Fibroblast of villous mesenchyme (primary cell): ENCODE data around the gene NDUFS5. TPM values are rescaled to one million over a fixed set of nuclear protein-coding genes. Genes with fewer than 3 reads are reported as not detected.

Experiments used
- DNase-seq: peaks from one replicate; pipeline ENCODE4 v3.0.0-alpha.2; 2010; ENCODE audit warnings: low read depth
- H3K4me3 ChIP-seq: 2 replicates; pipeline ENCODE4 v1.5.1; 2011; ENCODE audit warnings: low read depth, mild to moderate bottlenecking, low read length
- CTCF ChIP-seq: IDR thresholded peaks from 2 replicates; pipeline ENCODE4 v1.5.1; 2012; ENCODE audit warnings: low read depth, mild to moderate bottlenecking, low read length; ENCODE audit not compliant: insufficient read depth
- total RNA-seq: library from RNA; depleted of rRNA; stranded (reverse); fragments of >200 nt; gene quantifications from 2 replicates; pipeline ENCODE4 v1.2.3, GENCODE V29; 2012

The NDUFS5 gene
- total RNA-seq, 1 donor = 325 TPM

GRCh38 chr1:39082811-39083576, 56.8 kb downstream of the NDUFS5 start:
- no peak for DNase-seq
- no peak for TF ChIP-seq CTCF
- H3K4me3 ChIP-seq = no peak overlapping the region

- no peak overlapping the region for H3K4me3 ChIP-seq
- no peak for DNase-seq
- no peak for TF ChIP-seq CTCF
Measured at GRCh38 chr1:39084191-39084590, 58.0 kb downstream of the NDUFS5 start.

Other genes starting within 250 kb of the NDUFS5 start
- gene RRAGC, start 166.6 kb upstream of the NDUFS5 start, total RNA-seq = 21.2 and 25.1 TPM in 2 replicates
- 6.1 and 11.2 TPM in 2 replicates for gene MYCBP, start 153.0 kb upstream of the NDUFS5 start, total RNA-seq
- gene GJA9, start 144.8 kb upstream of the NDUFS5 start, total RNA-seq = not detected in 2 replicates
- gene RHBDL2, start 84.5 kb upstream of the NDUFS5 start, total RNA-seq = 0.97 and 1.7 TPM in 2 replicates
- 44.1 and 69.5 TPM in 2 replicates for gene AKIRIN1, start 35.1 kb upstream of the NDUFS5 start, total RNA-seq
- 409 and 554 TPM in 2 replicates for gene MACF1, start 178.3 kb downstream of the NDUFS5 start, total RNA-seq